Mesenteric fat pad (tissue), 1 donor: ENCODE measurements around the gene CASZ1. TPM values are rescaled to one million over a fixed set of nuclear protein-coding genes. Genes with fewer than 3 reads are reported as not detected.

Source experiments
- DNase-seq: peaks from one replicate; pipeline ENCODE4 v3.0.0-alpha.2; 2020; ENCODE audit warnings: low spot score
- total RNA-seq: library from RNA; stranded (reverse); fragmentation: NEBNext Ultra II Directional; extraction: Animal tissue kit (Norgen Biotek cat#: 25700); gene quantifications from one replicate; pipeline ENCODE4 v1.2.1, GENCODE V29; 2021
- donor health status: DM: yes; HTN: yes; CAD: no.

The CASZ1 gene
- total RNA-seq, 1 donor from 2014 or later = 8.4 TPM

DNA sequence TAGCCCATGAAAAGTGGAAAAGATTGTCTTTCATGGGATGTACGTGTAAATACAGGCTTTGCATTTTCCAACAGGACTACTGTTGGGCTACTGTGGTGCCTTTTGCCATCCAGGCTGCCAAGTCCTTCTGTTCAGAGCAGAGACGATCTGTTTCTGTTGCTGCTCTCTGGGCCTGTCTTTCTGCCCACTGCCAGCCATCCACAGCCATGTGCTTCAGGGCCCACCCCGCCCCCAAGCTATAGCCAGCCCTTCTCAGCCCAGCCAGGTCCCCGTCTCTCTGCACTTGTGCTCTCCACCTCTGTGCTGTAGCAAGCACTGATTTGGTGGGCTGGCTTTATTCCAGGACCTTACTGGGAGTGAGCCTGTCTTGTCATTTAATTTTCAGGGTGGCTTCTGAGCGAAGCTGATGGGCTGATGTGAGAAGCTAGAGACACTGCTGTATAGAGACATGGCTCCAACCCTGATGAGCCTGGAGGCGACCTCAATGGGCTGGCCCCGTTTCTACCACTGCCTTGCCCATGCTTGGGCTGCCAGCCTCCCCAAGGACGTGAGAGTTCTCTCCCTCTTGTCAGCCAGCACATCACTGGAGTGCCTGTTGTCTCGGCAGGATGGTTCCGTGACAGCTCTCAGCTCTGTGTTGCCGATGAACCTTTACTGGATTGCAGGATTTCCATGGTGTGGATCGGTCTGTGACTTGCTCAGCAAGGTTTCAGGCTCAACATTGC, 183.8 kb downstream of the CASZ1 start:
- peak; percentile 85 for DNase-seq

DNA sequence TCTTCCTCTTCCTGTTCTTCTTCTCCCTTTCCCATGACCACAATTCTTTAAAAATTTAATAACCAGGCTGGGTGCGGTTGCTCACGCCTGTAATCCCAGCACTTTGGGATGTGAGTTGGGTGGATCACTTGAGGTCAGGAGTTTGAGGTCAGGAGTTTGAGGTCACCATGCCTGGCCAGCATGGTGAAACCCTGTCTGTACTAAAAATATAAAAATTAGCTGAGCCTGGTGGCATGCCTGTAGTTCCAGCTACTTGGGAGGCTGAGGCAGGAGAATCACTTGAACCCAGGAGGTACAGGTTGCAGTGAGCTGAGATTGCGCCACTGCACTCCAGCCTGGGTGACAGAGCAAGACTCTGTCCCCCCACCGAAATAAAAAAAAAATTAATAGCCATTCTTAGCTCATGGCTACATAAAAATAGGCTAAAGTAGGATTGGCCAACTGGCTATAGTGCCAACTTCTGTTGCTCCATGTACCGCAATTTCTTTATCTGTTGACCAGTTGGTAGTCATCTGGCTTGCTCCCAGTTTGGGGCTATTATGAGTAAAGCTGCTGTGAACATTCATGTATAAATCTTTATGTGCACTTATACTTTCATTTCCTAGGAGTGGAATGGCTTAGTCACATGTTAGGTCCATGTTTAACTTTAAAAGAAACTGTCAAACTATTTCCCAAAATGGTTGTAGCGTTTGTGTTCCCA, 185.4 kb downstream of the CASZ1 start:
- DNase-seq = no peak

DNA sequence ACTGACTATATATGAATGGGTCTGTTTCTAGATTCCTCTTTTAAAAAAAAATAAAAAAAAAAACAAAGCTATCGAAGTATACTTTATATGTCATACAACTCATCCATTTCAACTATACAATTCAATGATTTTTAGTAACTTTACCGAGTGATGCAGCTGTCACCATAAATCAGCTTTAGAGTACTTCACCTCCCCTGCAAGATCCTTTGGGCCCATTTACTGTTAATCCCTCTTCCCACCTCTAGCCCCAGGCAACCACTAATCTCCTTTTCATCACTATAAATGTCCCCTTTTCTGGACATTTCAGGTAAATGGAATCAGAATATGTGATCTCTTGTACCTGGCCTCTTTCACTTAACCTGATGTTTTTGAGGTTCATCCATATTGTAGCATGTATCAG, 187.8 kb downstream of the CASZ1 start:
- DNase-seq = no peak

DNA sequence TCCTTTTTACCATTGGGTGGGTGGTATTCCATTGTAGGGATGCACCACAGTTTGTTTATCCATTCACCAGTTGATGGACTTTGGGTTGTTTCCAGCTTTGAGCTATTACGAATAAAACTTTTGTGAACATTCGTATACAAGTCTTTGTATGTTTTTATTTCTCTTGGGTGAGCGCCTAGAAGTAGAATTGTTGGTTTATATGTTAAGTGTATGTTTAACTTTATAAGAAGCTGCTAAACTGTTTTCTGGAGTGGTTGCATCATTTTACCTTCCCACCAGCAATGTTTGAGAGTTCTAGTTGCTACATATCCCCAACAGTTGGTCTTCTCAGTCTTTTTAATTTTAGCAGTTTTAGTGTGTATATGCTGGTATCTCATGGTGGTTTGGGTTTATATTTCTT, 189.2 kb downstream of the CASZ1 start:
- no peak for DNase-seq

DNA sequence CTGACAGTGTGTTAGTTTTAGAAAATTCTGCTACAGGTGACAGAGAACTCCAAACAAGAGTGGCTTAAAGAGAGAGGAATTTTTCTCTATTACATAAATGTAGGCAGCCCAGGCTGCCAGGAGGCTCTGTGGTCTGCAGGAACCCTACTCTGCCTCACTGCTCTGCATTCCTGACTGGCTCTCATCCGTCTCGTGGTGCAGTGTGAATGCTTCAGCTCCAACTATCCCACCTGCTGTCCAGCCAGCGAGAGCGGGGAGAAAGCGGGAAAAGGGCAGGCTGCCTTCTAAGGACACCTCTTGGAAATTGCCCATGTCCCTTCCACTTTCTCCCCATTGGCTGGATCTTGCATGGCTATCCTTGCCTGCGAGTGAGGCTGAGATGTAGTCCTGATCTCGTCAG, 190.4 kb downstream of the CASZ1 start:
- peak; percentile 72 for DNase-seq

DNA sequence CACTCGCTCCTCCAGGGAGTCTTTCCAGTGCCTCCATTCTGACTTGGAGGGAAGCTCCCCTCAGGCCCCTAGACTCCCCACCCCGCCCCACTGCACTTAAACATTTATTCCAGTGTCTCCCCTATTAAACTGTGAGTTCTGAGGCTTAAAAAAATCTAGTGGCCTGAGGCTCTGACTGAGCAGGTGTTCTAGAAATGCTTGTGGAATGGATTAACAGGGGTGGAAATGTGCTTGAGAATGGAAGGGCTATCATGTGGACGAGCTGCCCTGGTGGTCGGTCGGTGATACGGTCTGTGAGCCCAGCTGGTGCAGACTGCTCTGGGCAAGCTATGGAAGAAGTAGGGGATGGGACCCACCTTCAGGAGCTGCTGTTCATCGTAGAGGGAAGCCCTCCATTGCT, 191.5 kb downstream of the CASZ1 start:
- peak; percentile 53 for DNase-seq

DNA sequence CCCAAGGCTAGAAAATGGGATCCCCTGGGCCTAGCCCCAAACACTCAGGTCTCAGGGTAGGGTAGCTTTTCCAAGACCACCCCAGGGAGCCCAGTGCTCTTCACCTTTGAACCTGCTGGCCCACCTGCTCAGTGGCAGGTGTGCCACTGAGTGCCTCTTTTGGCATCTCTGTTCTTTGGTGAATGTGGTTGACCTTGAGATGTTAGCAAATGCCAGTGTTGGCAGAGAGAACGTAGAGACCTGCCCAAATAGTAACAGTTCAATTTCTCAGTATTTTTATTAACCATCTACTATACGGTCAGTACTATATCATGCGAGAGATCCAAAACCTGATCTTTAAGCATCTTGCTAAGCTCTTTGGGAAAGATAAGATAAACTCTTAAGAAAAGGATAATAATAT, 193.5 kb downstream of the CASZ1 start:
- DNase-seq = no peak

DNA sequence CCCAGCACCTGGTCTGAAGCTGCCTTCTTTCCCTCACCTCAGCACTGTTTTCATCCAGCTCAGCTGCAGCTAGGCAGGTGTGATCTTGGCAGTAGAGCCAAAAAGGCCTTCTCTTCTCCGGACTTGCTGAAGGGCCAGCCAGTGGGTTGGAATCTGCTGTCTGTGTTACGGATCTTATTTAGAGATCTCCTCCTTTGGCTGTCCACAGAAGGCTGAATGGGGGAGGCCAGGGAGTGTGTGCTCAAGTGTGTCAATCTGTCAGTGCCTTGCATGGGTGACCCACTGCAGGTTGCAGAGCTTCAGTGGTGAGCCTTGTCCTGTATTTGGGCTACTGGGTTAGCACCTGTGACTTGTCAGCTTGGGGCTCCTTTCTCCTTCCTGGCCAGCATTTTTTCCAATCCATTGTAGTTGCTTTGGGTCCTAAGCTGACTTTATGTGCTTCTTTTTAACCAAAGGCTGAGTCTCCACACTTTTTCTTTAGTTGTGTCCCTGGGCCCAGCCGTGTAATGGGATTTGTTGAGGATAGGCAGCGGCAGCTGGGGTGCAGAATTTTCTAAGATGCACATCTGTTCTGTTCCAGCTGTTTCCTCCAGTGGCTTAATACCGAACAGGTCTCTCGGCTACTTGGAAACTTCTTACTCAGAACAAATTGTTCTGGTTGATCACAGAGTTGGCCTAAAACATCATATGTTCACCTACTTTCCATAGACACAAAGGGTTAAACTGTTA, 194.9 kb downstream of the CASZ1 start:
- peak; percentile 41 for DNase-seq

DNA sequence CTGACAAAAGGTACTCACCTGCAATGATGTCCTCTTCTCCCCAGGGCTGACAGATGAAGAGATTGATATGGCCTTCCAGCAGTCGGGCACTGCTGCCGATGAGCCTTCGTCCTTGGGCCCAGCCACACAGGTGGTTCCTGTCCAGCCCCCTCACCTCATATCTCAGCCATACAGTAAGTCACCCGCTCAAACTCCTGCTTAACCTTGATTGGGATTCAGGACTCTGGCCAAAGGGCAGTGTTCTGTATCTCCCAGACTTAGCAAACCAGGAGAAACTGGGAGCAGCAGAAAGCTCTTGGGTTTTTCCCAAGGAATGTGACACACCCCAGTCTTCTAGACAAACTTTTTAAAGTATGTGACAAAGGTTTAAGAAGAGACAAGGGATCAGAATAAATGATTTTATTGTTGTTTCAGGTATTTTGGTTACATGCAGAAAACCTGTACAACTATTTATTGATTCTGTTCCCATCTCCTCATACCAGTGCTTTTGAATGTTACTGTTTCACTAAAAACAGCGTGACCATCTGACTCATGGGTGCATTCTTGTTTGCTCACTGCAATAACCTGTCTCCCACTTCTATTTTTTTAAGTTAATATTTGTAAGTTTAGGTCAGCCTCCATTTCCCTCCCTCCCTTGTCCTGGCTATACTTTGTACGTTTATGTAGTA, 197.1 kb downstream of the CASZ1 start:
- DNase-seq = peak; percentile 39

DNA sequence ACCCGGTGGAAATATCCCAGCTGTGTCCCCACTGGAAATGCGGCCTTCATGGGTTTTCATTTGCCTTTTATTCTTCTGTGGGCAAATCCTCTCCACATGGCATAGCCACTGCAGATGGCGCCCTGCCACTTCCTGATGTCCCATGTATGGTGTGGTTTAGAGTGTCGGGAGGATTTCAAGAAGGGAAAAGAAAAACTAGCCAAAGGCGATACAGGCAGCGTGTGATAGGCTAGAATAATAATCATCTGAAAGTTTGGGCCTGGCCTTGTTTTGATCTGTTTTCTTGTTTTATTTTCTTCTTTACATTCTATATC, 198.1 kb downstream of the CASZ1 start:
- peak; percentile 47 for DNase-seq

DNA sequence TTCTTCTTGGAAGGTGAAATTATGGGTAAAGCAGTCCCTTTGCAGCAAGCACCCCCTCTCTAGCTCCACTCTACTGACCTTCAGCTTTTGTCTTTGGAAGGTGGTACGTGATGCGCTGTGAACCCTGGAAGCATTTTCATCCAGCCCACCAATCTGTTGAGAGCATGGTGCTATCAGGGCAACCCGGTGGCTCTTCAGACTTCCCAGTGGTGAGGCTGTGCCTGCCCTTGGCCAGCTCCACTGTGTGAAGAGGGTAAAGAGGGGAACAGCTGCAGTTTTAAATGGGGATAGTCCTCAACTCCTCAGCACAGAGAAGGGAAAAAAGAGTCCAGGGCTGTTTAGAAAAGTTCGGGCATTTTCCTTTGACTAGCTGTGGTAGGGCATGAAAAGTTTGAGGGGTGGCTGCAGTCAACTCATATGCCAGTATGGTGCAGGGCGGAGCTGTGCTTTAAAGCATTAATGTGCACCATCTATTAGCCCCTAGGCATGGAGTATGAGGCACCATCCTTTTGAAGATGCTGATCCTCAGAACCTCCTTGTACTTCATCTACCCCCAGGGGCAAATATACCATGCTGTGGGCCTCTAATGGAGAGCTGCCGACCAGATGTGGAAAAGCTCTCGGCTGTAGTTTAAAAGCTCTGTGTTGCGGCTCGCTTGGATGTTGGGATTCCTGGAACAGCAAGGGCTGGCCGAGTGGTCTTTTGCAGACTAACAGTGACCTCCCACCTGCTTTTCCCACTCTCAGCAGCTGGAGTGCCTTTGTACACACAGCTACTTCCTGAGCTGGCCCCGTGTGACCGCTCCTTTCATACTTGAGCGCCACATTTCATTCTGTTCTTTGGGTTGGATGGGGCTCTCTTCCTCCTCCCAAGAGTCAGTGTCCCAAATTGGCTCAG, 198.7 kb downstream of the CASZ1 start:
- DNase-seq = no peak

DNA sequence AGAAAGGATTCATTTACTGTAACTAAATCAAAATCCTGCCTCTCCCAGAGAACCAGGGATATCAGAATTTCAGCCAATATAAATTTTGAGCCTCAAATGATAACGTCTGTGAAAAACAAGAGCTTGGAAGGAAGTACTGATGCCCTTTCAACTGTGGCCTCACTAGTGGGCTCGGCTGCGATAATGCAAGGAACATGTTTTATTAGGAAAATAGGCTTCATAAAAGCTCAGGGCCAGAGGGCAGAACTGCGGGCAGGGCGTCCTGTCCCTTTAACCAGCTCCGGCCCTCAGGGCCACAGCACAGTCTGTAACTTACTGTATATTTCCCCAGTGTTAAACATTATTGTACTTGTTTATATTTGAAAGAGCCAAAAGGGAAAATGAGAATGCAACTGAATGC, 199.7 kb downstream of the CASZ1 start:
- DNase-seq = no peak

DNA sequence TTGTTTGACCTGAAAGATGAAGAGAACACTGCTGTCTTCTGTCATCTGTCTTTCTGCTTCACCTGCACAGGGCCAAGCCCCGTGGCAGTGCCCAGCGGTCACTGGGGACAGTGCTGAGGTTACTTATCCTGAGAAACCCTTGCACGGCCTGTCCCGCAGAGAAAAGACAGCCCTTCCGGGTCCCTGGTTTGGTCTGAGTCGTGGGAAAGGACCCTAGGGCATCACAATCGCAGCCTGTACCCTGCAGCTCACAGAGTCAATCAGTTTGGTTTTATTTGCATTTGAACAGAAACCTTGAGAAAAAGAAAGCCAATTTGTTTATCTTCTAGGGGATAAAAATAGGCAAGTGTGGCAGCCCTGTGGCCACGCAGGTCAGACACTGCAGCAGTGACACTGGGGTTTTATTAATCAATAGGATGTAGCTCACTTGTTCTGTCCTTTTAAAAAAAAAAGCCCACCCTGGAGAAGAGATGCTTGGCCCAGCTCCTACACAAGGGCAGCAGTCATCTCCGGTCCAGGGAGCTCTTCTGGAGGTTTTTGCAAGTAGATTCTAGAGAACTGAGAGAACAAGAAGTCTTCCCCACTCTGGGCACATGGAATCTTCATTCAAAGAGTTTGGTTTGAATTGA, 201.7 kb downstream of the CASZ1 start:
- DNase-seq = no peak

DNA sequence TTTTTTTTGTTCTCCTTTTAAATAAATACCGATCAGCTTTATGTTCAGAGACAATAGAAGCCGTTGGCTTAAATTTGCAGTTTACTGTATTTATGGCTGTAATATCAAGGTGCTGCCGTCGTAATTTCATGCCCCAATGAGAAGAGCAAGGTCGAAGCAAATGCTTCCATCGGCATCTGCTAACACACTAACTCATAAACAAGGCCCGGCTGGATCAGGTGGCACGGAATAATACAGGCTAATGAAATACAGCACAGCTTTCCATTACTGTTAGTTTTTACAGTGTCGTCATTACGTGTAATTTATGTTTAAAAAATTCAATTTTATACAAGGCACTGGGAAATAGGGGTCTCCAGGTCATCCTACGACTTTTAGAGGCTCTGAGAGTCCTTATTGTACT, 202.7 kb downstream of the CASZ1 start:
- no peak for DNase-seq

DNA sequence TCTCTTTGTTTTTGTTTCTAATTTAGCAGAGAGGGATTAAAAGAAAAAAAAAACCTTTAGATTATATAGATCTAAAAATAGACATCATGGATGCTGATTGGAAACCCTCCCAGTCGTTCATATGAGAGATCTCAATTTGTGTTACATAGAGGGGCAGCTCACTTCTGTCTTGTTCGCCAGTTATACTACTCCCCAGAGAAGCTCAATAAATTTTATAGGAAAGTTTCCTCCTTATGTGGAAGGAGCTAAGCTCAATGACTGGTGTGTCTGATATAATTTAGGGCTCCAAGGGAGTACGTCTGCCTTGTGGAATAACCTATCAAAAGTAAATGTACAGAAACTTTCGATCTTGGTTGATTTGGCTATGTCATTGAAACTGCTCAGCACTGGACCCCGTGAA, 204.1 kb downstream of the CASZ1 start:
- no peak for DNase-seq

DNA sequence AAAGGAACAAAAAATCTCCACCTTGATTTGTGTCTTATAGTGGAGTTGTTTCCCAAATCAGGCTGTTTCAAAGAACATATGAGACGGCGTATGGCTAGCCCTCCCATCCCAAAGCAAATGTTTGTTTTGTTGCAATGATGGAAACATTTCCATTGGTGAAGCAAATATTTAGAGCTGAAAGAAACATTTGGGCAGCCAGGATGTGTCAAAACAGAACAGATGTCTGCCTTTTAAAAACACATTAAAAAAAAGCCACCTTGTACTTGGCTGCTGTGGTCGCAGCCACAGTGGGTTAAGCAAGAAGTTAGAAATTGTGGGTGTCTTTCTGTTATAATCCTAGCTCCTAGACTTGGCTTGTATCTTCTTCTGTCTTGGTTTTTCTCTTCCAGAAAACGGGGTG, 205.4 kb downstream of the CASZ1 start:
- no peak for DNase-seq

DNA sequence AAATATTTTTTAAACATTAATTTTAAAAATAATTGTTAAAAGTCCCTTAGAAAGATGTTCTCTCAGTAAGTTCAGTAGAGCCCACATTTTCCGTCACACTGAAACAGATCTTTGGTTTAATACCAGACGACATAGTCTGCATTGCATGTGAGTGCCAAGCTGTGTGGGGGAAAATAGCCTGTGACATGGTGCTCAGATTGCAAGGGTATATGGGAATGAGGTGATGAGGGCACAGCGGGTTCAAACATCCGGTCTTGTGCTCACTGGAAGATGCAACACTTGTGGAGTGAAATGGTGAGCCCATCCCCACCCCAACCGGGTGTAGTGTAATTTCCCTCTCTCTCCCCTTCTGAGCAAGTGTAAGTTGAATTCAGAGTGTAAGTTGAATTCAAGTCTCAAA, 207.4 kb downstream of the CASZ1 start:
- DNase-seq = no peak

DNA sequence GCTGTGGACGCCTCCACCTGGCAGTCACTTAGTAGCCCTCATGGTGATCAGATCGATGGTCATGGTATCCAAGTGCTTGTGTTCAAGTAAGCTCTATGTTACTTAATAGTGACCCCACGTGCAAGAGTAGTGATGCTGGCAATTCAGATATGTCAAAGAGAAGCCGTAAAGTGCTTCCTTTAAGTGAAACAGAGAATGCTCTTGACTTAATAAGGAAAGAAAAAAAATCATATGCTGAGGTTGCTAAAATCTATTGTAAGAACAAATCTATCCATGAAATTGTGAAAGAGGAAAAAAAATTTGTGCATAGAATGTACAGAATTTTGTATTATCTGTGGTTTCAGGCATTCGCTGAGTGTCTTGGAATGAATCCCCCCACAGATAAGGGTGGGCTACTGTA, 207.8 kb downstream of the CASZ1 start:
- no peak for DNase-seq
